ENCODE data around the gene TARBP1. TPM values are rescaled to one million over a fixed set of nuclear protein-coding genes. Genes with fewer than 3 reads are reported as not detected.

TARBP1 gene
- total RNA-seq, 1 donor from 2014 or later: 32.4 TPM

DNA sequence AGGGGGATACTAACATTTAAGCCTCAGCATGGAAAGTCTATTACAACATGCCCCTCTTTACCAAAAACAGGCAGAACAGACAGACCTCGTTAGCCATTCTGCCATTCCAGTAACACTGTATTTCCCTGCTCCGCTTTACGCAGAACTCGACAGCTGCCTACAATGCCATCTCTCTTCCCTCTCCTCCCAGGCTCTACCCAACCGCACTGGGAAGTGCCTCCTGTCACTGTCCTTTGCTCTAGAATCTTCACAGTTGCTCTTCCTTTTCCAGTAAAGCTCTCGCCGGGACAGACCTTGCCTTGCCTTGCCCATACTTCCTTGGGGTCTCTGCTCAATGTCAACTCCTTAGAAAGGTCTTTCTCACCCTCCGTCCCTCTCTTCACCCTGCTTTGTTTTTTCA, 82.9 kb downstream of the TARBP1 start:
- DNase-seq: no peak
- Mint-ChIP-seq H3K4me1 (ENCODE audit: low read depth, unreplicated experiment) (peaks cover 5% of the 10 kb centered on the region), H3K27me3 (ENCODE audit: unreplicated experiment) (no peaks in the 10 kb centered on the region), H3K27ac (ENCODE audit: unreplicated experiment) (no peak overlapping the region), H3K36me3 (ENCODE audit: unreplicated experiment) (peaks cover 4% of the 10 kb centered on the region), H3K4me3 (ENCODE audit: unreplicated experiment) (no peak overlapping the region), H3K9me3 (ENCODE audit: unreplicated experiment) (peaks cover 4% of the 10 kb centered on the region)
- TF ChIP-seq, protein P1, sequence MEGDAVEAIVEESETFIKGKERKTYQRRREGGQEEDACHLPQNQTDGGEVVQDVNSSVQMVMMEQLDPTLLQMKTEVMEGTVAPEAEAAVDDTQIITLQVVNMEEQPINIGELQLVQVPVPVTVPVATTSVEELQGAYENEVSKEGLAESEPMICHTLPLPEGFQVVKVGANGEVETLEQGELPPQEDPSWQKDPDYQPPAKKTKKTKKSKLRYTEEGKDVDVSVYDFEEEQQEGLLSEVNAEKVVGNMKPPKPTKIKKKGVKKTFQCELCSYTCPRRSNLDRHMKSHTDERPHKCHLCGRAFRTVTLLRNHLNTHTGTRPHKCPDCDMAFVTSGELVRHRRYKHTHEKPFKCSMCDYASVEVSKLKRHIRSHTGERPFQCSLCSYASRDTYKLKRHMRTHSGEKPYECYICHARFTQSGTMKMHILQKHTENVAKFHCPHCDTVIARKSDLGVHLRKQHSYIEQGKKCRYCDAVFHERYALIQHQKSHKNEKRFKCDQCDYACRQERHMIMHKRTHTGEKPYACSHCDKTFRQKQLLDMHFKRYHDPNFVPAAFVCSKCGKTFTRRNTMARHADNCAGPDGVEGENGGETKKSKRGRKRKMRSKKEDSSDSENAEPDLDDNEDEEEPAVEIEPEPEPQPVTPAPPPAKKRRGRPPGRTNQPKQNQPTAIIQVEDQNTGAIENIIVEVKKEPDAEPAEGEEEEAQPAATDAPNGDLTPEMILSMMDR (IDR thresholded peaks at IDR 0.05; ENCODE audit: partially characterized antibody, unreplicated experiment): no peak

DNA sequence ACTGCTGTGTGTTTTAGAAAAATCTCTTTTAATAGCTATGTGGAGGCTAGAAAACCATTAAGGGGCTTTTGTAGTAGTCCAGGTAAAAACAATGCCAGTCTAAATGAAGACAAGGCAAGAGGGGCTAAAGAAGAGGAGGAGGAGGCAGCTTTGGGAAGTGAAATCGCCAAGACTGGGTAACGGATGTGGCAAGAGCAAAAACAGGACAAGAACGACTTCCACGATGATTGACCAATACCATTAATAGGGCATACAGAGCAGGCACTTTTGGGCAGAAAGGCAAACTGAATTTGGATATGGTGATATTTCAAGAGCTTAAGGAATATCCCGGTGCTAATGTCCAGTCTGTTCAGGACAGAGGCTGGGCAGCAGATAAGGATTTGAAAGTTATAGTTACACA, 83.7 kb downstream of the TARBP1 start:
- peaks cover 4% of the 10 kb centered on the region for H3K9me3 Mint-ChIP-seq (ENCODE audit: unreplicated experiment)
- TF ChIP-seq, protein P1 (IDR thresholded peaks at IDR 0.05; ENCODE audit: partially characterized antibody, unreplicated experiment): no peak
- no peak for DNase-seq
- H3K4me1 Mint-ChIP-seq (ENCODE audit: low read depth, unreplicated experiment): peaks cover 5% of the 10 kb centered on the region
- H3K27ac Mint-ChIP-seq (ENCODE audit: unreplicated experiment): no peak overlapping the region
- H3K36me3 Mint-ChIP-seq (ENCODE audit: unreplicated experiment): peaks cover 4% of the 10 kb centered on the region
- H3K27me3 Mint-ChIP-seq (ENCODE audit: unreplicated experiment): no peaks in the 10 kb centered on the region
- no peak overlapping the region for H3K4me3 Mint-ChIP-seq (ENCODE audit: unreplicated experiment)

DNA sequence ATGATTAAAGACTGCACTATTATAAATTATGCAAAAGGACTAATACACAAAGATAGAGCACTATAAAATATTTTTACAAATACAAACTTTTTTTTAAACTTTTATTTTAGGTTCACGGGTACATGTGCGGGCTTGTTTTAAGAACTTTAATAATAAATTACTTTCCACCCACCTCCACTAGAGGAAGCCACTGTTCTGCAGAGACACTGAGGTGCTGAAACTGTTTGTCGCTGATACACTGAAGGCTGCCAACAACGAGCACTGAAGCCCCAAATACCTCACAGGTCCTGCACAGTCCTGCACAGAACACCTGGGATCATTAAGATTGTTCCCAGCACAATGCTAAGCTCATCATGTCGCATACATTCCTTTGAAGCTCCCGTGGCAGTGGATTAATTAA, 85.8 kb downstream of the TARBP1 start:
- Mint-ChIP-seq H3K4me3 (ENCODE audit: unreplicated experiment) (no peak overlapping the region), H3K9me3 (ENCODE audit: unreplicated experiment) (peaks cover 8% of the 10 kb centered on the region), H3K4me1 (ENCODE audit: low read depth, unreplicated experiment) (peaks cover 5% of the 10 kb centered on the region), H3K36me3 (ENCODE audit: unreplicated experiment) (peaks cover 4% of the 10 kb centered on the region), H3K27me3 (ENCODE audit: unreplicated experiment) (no peaks in the 10 kb centered on the region), H3K27ac (ENCODE audit: unreplicated experiment) (no peak overlapping the region)
- TF ChIP-seq, protein P1 (IDR thresholded peaks at IDR 0.05; ENCODE audit: partially characterized antibody, unreplicated experiment): no peak
- DNase-seq: no peak

DNA sequence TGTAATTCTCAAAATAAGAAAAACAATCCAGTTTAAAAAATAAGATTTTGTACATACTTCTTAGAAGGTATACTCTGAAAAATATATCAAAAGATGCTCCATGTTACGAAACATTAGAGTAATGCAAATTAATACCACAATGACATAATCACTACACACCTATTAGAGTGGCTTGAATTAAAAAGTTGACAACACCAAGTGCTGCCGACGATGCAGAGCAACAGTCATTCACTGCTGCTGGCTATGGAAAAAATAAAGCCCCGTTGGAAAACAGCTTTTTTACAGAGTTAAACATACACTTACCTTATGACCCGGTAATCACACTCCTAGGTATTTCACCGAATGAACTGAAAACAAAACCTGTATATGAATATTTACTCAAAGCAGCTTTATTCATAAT, 90.9 kb downstream of the TARBP1 start:
- no peaks in the 10 kb centered on the region for H3K4me1 Mint-ChIP-seq (ENCODE audit: low read depth, unreplicated experiment)
- no peaks in the 10 kb centered on the region for H3K36me3 Mint-ChIP-seq (ENCODE audit: unreplicated experiment)
- H3K27ac Mint-ChIP-seq (ENCODE audit: unreplicated experiment): no peak overlapping the region
- H3K9me3 Mint-ChIP-seq (ENCODE audit: unreplicated experiment): peaks cover 5% of the 10 kb centered on the region
- H3K4me3 Mint-ChIP-seq (ENCODE audit: unreplicated experiment): no peak overlapping the region
- H3K27me3 Mint-ChIP-seq (ENCODE audit: unreplicated experiment): no peaks in the 10 kb centered on the region
- TF ChIP-seq, protein P1 (IDR thresholded peaks at IDR 0.05; ENCODE audit: partially characterized antibody, unreplicated experiment): no peak
- DNase-seq: no peak

DNA sequence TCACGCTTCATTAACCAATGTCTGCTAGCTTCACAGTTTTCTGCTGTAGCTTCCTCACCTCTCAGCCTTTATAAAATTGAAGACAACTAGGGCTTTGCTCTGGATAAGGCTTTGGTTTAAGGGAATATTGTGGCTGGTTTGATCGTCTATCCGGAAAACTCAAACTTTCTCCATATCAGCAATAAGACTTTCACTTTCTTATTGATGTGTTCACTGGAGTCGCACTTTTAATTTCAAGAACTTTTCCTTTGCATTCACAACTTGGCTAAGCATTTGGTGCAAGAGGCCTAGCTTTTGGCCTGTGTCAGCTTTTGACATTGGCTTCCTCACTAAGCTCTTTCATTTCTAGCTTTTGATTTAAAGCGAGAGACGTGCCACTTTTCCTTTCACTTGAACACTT, 92.9 kb downstream of the TARBP1 start:
- TF ChIP-seq, protein P1 (IDR thresholded peaks at IDR 0.05; ENCODE audit: partially characterized antibody, unreplicated experiment): no peak
- no peak for DNase-seq
- H3K4me3 Mint-ChIP-seq (ENCODE audit: unreplicated experiment): no peak overlapping the region
- H3K36me3 Mint-ChIP-seq (ENCODE audit: unreplicated experiment): peaks cover 8% of the 10 kb centered on the region
- H3K27me3 Mint-ChIP-seq (ENCODE audit: unreplicated experiment): no peaks in the 10 kb centered on the region
- no peak overlapping the region for H3K27ac Mint-ChIP-seq (ENCODE audit: unreplicated experiment)
- H3K9me3 Mint-ChIP-seq (ENCODE audit: unreplicated experiment): peaks cover 5% of the 10 kb centered on the region
- no peaks in the 10 kb centered on the region for H3K4me1 Mint-ChIP-seq (ENCODE audit: low read depth, unreplicated experiment)
